Glutamatergic neuron (in vitro differentiated cells): Measurements from ENCODE around the gene EXOG. TPM values are rescaled to one million over a fixed set of nuclear protein-coding genes. Genes with fewer than 3 reads are reported as not detected.
A peak's percentile ranks its signal among the peaks of the same experiment; 100 is the strongest.

Experiments
- DNase-seq: peaks from one replicate; pipeline ENCODE4 v3.0.0; 2022
- H3K27ac Mint-ChIP-seq: one replicate; pipeline ENCODE4 v1.8.0; 2020; ENCODE audit warnings: mild to moderate bottlenecking, mixed read lengths, inconsistent platforms; ENCODE audit not compliant: unreplicated experiment
- H3K27me3 Mint-ChIP-seq: one replicate; pipeline ENCODE4 v1.8.0; 2020; ENCODE audit warnings: mild to moderate bottlenecking, moderate library complexity, mixed read lengths, inconsistent platforms; ENCODE audit not compliant: unreplicated experiment
- H3K36me3 Mint-ChIP-seq: one replicate; pipeline ENCODE4 v1.8.0; 2020; ENCODE audit warnings: mild to moderate bottlenecking, mixed read lengths, inconsistent platforms; ENCODE audit not compliant: unreplicated experiment
- H3K4me1 Mint-ChIP-seq: one replicate; pipeline ENCODE4 v1.8.0; 2020; ENCODE audit warnings: mild to moderate bottlenecking, low read depth, mixed read lengths, inconsistent platforms; ENCODE audit not compliant: unreplicated experiment
- H3K4me3 Mint-ChIP-seq: one replicate; pipeline ENCODE4 v1.8.0; 2020; ENCODE audit warnings: mild to moderate bottlenecking, mixed read lengths, inconsistent platforms; ENCODE audit not compliant: unreplicated experiment
- H3K9me3 Mint-ChIP-seq: one replicate; pipeline ENCODE4 v1.8.0; 2020; ENCODE audit warnings: mild to moderate bottlenecking, moderate library complexity, mixed read lengths, inconsistent platforms; ENCODE audit not compliant: unreplicated experiment
- total RNA-seq: library from RNA; stranded (reverse); fragmentation: NEBNext Ultra II Directional; extraction: Animal tissue kit (Norgen Biotek cat#: 25700); gene quantifications from one replicate; pipeline ENCODE4 v1.2.1, GENCODE V29; 2021; ENCODE audit not compliant: unreplicated experiment
- TF ChIP-seq, protein P1 (sequence below): fragments of 200-600 bp; sonication (generic); IDR thresholded peaks from one replicate; pipeline ENCODE4 v1.5.0; 2021; ENCODE audit not compliant: partially characterized antibody, unreplicated experiment

Gene EXOG
- total RNA-seq, 1 donor from 2014 or later = 20.9 TPM

DNA sequence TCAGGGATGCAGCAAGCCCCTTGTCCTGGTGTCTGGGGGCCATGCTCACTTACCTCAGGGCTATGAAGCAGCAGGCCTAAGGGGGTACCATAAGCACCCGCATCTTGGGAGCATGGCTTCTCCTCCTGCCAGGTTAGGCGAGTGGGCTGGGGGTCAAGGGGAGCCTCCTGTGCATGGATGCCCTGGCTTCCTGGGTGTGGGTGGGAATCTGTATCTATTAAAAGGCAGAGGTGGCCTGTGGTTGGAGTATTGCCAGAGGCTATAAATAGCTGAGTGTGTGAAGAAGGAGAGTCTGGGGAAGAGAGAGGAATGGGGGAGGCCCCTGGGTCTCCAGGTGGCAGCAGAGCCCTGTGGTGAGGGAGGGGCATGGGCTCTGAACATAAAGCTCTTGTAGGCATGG is 22.9 kb upstream of the EXOG start:
- H3K27ac Mint-ChIP-seq = no peak overlapping the region
- DNase-seq = no peak
- peaks cover 9% of the 10 kb centered on the region for H3K27me3 Mint-ChIP-seq
- peaks cover 23% of the 10 kb centered on the region for H3K4me1 Mint-ChIP-seq
- no peak overlapping the region for H3K4me3 Mint-ChIP-seq
- TF ChIP-seq, protein P1, sequence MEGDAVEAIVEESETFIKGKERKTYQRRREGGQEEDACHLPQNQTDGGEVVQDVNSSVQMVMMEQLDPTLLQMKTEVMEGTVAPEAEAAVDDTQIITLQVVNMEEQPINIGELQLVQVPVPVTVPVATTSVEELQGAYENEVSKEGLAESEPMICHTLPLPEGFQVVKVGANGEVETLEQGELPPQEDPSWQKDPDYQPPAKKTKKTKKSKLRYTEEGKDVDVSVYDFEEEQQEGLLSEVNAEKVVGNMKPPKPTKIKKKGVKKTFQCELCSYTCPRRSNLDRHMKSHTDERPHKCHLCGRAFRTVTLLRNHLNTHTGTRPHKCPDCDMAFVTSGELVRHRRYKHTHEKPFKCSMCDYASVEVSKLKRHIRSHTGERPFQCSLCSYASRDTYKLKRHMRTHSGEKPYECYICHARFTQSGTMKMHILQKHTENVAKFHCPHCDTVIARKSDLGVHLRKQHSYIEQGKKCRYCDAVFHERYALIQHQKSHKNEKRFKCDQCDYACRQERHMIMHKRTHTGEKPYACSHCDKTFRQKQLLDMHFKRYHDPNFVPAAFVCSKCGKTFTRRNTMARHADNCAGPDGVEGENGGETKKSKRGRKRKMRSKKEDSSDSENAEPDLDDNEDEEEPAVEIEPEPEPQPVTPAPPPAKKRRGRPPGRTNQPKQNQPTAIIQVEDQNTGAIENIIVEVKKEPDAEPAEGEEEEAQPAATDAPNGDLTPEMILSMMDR = no peak
- H3K9me3 Mint-ChIP-seq = peaks cover 7% of the 10 kb centered on the region
- peaks cover 27% of the 10 kb centered on the region for H3K36me3 Mint-ChIP-seq

- TF ChIP-seq, protein P1 = no peak
- Mint-ChIP-seq H3K36me3 (peaks cover 12% of the 10 kb centered on the region), H3K27ac (peak overlapping the region; percentile 28), H3K4me3 (no peak overlapping the region), H3K4me1 (peaks cover 23% of the 10 kb centered on the region), H3K27me3 (peaks cover 9% of the 10 kb centered on the region), H3K9me3 (peaks cover 7% of the 10 kb centered on the region)
- no peak for DNase-seq
These were observed 21.1 kb upstream of the EXOG start for GRCh38 chr3:38474928-38475605.

DNA sequence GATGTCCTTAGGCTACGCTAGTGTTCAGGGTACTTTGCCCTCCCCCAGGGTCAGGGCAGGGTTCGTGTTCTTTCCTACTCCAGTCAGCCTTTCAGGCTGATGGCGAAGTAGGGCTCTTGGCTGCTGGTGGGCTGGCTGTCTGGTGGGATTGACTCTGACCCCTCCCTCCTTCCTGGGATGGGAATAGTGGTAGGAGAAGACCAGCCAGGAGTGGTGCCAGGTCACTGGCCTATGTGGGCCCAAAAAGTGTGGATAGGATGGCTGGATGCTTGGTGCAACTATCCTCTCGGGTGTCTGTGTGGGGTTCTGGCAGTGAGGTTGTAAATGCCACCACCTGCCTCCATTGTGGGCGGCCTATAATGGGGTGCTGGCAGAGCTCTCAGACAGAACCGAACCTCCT is 20.4 kb upstream of the EXOG start:
- Mint-ChIP-seq H3K4me1 (peaks cover 23% of the 10 kb centered on the region), H3K9me3 (peaks cover 1% of the 10 kb centered on the region), H3K27me3 (peaks cover 9% of the 10 kb centered on the region), H3K4me3 (no peak overlapping the region), H3K27ac (peak overlapping the region; percentile 28), H3K36me3 (peaks cover 6% of the 10 kb centered on the region)
- TF ChIP-seq, protein P1 = no peak
- no peak for DNase-seq

DNA sequence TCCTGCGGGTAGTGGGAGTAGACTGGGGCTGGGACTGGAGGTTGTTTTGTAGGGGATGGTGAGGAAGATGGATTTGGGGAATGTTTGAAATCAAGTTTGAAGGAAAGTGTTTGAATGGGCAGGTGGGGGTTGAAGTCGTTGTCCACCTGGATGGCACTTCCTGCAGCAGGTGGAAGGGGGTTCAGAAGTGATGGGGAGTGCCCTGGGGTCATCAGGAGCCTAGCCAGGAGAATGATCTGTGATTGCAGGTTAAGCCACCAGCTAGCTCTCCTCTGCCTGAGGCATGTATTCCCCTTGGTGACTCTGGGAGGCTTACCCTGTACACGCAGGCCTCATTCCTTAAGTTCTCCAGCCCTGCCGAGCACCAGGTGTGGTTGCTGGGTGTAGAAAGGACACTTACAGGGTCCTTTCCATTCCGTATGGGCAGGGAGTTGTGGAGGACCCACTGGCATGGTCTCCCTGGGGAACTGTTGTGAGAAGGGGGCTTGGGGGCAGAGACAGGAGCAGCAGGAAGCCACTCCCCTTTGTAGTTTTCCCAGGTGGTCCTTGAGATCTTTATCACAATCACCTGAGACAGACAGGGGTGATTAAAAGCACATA is 19.9 kb upstream of the EXOG start:
- TF ChIP-seq, protein P1 = no peak
- Mint-ChIP-seq H3K9me3 (no peaks in the 10 kb centered on the region), H3K27me3 (peaks cover 9% of the 10 kb centered on the region), H3K27ac (no peak overlapping the region), H3K4me3 (no peak overlapping the region), H3K4me1 (peaks cover 23% of the 10 kb centered on the region), H3K36me3 (peaks cover 5% of the 10 kb centered on the region)
- no peak for DNase-seq
